ES-I3 (cell line): ENCODE measurements around the gene TMC5.
"Not testable (repeated sequence)": the region's sequence is repeated elsewhere in the genome, so short reads cannot be mapped to it uniquely, and the experiment has no call there.

Source experiments
- H3K36me3 ChIP-seq: 2 replicates; pipeline ENCODE4 v1.6.1; 2013; ENCODE audit warnings: mild to moderate bottlenecking, low read length, control low read depth, moderate library complexity; ENCODE audit not compliant: insufficient read depth
- H3K4me1 ChIP-seq: 2 replicates; pipeline ENCODE4 v1.6.1; 2013; ENCODE audit warnings: mild to moderate bottlenecking, control low read depth, low read length; ENCODE audit not compliant: insufficient read depth
- H3K9ac ChIP-seq: 2 replicates; pipeline ENCODE4 v1.6.1; 2013; ENCODE audit warnings: low read depth, mild to moderate bottlenecking, low read length, moderate library complexity
- H3K9me3 ChIP-seq: 2 replicates; pipeline ENCODE4 v1.6.1; 2013; ENCODE audit warnings: mild to moderate bottlenecking, low read length, moderate library complexity; ENCODE audit not compliant: control insufficient read depth, insufficient read depth

Gene TMC5

GRCh38 chr16:19391185-19391776, 26.4 kb upstream of the TMC5 start:
- H3K9me3 ChIP-seq, H3K36me3 ChIP-seq, H3K4me1 ChIP-seq, H3K9ac ChIP-seq: not testable (repeated sequence)

DNA sequence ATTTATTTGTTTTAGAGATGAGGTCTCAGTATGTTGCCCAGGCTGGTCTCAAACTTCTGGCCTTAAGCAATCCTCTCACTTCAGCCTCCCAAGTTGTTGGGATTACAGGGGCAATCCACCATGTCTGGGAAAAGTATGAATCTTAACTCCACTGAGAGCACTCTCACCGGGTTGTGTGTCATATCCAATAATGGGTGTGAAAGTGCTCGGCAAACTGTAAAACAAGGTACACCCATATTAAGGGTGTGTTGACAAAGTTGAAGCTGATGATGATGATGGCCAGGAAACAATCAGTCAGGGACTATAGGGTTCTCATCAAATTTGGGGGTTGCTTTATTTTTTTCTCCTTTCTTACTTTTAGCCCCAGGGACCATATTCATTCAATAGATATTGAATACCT, 25.3 kb upstream of the TMC5 start:
- no peaks in the 10 kb centered on the region for H3K36me3 ChIP-seq
- no peaks in the 10 kb centered on the region for H3K9me3 ChIP-seq
- H3K4me1 ChIP-seq = no peaks in the 10 kb centered on the region
- H3K9ac ChIP-seq = no peak overlapping the region

DNA sequence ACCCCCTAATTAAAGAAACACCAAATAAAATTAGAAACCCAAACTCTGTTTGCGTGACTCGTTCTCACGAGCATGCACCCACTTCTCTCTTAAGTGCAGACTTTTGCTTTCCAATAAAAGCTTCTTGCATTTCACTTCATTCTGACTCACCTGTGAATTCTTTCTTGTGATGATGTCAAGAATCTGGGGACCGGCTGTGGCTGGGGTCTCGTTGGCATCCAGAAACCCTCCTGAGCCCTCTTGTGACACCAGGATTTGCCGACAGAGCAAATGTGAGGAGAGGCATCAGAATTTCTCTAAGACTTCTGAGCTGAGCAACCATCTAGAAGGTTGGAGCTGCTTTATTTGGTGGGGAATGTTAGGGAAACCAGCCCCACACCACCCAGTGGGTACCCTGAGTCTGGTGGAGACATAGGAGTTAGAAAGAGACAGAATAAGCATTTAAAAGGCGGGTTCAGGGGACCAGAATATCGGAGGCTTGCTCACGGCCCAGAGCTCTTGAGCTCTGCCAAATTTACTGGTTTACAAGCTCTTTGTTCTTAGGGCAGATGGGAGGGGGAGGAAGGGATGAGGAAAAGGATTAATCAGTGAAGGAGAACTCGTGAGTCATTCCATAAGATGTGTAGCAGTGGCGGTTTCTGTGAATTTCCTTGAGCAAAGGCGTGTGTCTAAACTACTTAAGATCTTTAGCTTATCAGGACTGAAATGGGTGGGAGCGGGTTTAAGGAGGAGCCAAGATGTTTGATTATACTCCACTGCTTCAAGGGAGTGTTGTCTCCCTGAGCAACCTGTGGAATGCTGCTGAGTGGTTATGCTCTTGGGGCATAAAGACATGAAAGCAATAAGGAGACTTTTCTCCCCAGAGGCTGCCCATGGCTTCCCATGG, 24.2 kb upstream of the TMC5 start:
- H3K9ac ChIP-seq = no peak overlapping the region; the same call in 1 of the 2 replicates
- H3K4me1 ChIP-seq = no peaks in the 10 kb centered on the region
- H3K36me3 ChIP-seq = no peaks in the 10 kb centered on the region
- H3K9me3 ChIP-seq = no peaks in the 10 kb centered on the region

- not testable (repeated sequence) for H3K36me3 ChIP-seq, H3K9me3 ChIP-seq, H3K9ac ChIP-seq, H3K4me1 ChIP-seq
These were observed 21.9 kb upstream of the TMC5 start for GRCh38 chr16:19395646-19396267.

DNA sequence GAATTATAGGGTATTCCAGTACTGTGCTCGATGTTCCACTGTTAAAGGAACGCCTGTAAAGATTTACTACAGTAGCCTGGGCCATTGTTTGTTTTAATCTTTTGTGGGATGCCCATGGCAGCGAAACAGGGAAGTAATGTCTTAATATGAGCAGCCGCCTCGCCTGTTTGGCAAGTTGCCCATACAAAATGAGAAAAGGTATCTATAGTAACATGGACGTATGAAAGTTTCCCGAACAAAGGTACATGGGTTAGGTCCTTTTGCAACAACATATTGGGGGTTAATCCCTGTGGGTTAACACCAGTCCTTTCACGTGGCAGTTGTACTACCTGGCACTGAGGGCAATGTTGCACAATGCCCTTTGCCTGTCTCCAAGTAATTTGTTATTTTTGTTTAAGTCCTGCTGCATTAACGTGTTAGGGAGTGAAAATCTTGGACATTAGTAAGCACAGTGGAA, 21.1 kb upstream of the TMC5 start:
- Histone ChIP-seq H3K9ac (no peak overlapping the region), H3K36me3 (no peaks in the 10 kb centered on the region), H3K4me1 (no peaks in the 10 kb centered on the region), H3K9me3 (0 out of 2 replicates have a peak, but pooled peaks cover 6% of the 10 kb centered on the region)

DNA sequence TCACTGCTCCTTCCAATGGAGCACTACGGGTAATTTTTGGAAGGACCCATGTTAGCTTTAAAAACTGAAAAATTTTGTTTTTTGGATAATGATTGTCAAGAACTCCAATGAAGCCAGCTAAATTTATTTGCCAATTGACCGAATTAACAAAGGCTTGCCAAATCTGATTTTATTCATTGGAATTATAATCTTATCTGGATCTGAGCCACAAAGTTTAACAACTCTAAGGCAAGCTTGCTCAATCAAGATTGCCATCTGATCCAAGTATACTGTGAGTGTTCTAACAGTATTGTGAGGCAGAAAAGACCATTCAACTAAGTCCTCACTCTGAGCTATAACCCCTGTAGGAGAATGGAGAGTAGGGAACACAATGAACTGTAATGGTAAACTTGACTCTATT, 20.3 kb upstream of the TMC5 start:
- H3K36me3 ChIP-seq, H3K4me1 ChIP-seq, H3K9me3 ChIP-seq, H3K9ac ChIP-seq: not testable (repeated sequence)

GRCh38 chr16:19400711-19401110, 17.0 kb upstream of the TMC5 start:
- no peak overlapping the region for H3K9ac ChIP-seq
- H3K4me1 ChIP-seq = no peaks in the 10 kb centered on the region
- 0 out of 2 replicates have a peak, but pooled peaks cover 8% of the 10 kb centered on the region for H3K9me3 ChIP-seq
- no peaks in the 10 kb centered on the region for H3K36me3 ChIP-seq

DNA sequence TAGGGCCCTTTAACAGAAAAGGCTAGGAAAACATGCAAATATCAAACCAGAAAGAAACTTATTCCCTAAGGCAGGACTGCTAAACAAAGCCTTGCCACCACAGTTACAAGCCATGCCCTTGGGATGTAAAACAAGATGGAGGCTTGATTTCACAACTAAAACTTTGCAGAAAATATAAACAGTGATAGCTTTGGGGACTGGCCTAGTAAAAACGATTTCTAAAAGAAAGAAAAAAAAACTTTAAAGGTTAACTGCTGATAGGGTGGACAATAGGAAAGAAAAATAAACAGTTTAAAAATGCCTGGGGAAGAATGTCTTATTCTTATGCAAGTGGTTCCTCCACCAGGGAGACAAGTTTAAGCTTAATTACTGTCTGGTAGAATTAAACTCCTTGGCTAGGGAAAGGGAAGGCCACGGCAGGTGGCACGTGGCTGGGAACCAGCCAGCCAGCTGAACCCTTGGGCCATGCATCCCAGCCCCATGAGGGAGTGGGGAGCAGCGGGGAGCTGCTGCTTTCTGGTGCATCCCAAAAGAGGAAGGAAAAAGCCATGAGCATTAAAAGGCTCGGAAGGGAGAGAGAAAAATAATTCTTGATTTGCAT, 10.7 kb upstream of the TMC5 start:
- no peaks in the 10 kb centered on the region for H3K36me3 ChIP-seq
- no peaks in the 10 kb centered on the region for H3K4me1 ChIP-seq
- H3K9ac ChIP-seq = no peak overlapping the region
- H3K9me3 ChIP-seq = peaks cover 13% of the 10 kb centered on the region; the same call in 1 of the 2 replicates

- H3K9me3 ChIP-seq = peaks cover 11% of the 10 kb centered on the region; the same call in 1 of the 2 replicates
- peak overlapping the region; percentile 54; the same call in 1 of the 2 replicates for H3K9ac ChIP-seq
- H3K36me3 ChIP-seq = no peaks in the 10 kb centered on the region
- no peaks in the 10 kb centered on the region for H3K4me1 ChIP-seq
These were observed 7.1 kb upstream of the TMC5 start for GRCh38 chr16:19410435-19411171.

- H3K4me1 ChIP-seq = no peaks in the 10 kb centered on the region
- H3K36me3 ChIP-seq = no peaks in the 10 kb centered on the region
- H3K9me3 ChIP-seq = peaks cover 11% of the 10 kb centered on the region; the same call in 1 of the 2 replicates
- peak overlapping the region; percentile 54; the same call in 1 of the 2 replicates for H3K9ac ChIP-seq
These were observed 6.4 kb upstream of the TMC5 start for GRCh38 chr16:19411298-19411697.

DNA sequence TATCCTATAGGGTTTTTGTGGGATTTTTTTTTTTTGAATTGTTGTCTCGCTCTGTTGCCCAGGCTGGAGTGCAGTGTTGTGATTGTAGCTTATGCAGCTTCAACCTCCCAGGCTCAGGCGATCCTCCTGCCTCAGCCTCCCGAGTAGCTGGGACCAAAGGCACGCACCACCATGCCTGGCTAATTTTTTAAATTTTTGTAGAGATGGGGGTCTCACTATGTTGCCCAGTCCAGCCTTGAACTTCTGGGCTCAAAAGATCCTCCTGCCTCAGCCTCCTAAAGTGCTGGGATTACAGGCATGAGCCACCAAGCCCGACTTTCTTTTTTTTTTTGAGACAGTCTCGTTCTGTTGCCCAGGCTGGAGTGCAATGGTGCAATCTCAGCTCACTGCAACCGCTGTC, 5.6 kb upstream of the TMC5 start:
- not testable (repeated sequence) for H3K9ac ChIP-seq, H3K4me1 ChIP-seq, H3K36me3 ChIP-seq
- H3K9me3 ChIP-seq = peaks cover 11% of the 10 kb centered on the region; the same call in 1 of the 2 replicates

DNA sequence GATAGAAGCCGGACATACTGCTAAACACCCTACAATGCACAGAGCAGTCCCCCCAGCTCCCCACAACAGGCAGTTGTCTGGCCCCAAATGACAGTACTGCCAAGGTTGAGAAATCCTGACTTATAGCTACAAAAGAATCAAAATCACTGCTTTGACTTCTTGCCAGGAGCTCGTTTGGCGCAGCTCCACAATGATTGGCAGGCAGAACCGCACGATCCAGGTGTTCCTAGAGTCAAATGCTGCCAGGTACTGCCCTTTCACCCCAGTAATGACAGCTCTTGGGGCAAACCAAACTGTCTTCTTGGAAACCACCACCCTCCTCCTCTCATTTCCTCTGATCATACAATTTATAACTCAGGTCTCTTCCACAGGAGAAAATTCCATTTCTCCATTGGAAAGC, 2.2 kb upstream of the TMC5 start:
- Histone ChIP-seq H3K4me1 (no peaks in the 10 kb centered on the region), H3K9ac (no peak overlapping the region), H3K36me3 (no peaks in the 10 kb centered on the region), H3K9me3 (no peaks in the 10 kb centered on the region)

- Histone ChIP-seq H3K4me1 (no peaks in the 10 kb centered on the region), H3K9ac (no peak overlapping the region), H3K9me3 (no peaks in the 10 kb centered on the region), H3K36me3 (no peaks in the 10 kb centered on the region)
These were observed 1.8 kb upstream of the TMC5 start for GRCh38 chr16:19415918-19416317.

DNA sequence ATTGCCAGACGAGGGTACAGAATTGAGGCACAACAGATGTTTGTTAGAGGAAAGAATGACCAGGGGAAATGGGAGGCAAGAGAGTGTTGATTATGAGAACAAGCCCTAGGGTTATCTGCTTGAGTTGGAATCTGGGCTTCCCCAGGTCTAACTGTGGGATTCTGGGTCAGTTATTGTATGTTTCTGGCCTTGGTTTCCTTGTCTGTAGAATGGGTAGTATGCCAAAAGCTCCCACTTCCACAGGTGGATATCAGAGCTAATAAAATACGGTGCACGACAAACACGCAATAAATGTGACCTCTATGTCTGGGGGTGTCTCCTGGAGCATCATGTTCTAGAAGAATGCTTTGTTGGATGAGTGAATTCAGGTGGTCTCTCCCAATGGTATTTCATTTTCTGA, 517 bp downstream of the TMC5 start:
- Histone ChIP-seq H3K9ac (no peak overlapping the region), H3K4me1 (no peaks in the 10 kb centered on the region), H3K9me3 (peaks cover 4% of the 10 kb centered on the region; the same call in 1 of the 2 replicates), H3K36me3 (no peaks in the 10 kb centered on the region)
